ENCODE results near the gene ARHGEF2. TPM values are rescaled to one million over a fixed set of nuclear protein-coding genes. Genes with fewer than 3 reads are reported as not detected.

ARHGEF2 gene
- total and polyA plus RNA-seq, 2 donors from 2014 or later = 32.3 to 99.6 TPM

- peaks cover 8 to 43% (median 19%) of the 10 kb centered on the region in 3 donors for H3K4me1 ChIP-seq (ENCODE audit: control insufficient read depth in 2 of 3, insufficient read depth in 2 of 3, low read depth in 1 of 3, low read length in 3 of 3)
- no peak for TF ChIP-seq CTCF (IDR thresholded peaks at IDR 0.05; ENCODE audit: borderline replicate concordance, extremely low read depth, insufficient read depth)
- H3K27me3 ChIP-seq (ENCODE audit: control insufficient read depth, insufficient read depth, low read length) = no peaks in the 10 kb centered on the region
- intact Hi-C loops (cut with DNase I) = no loop called here
- H3K9ac ChIP-seq (ENCODE audit: low read length in 3 of 3) = no peak overlapping the region
- H3K27ac ChIP-seq (ENCODE audit: low read depth in 2 of 2, low read length in 2 of 2) = peak overlapping the region; percentile 32 to 86
- FAIRE-seq = no peak
- H3K9me3 ChIP-seq (ENCODE audit: control insufficient read depth in 2 of 3, insufficient read depth in 1 of 3, low read length in 3 of 3) = no peaks in the 10 kb centered on the region
- peaks cover 3 to 4% (median 4%) of the 10 kb centered on the region in 3 donors for H3K36me3 ChIP-seq (ENCODE audit: control insufficient read depth in 2 of 3, insufficient read depth in 3 of 3, low read length in 3 of 3)
- no peak for DNase-seq
- no peak overlapping the region for H3K4me3 ChIP-seq (ENCODE audit: low read length in 3 of 3)
These were observed 10.3 kb downstream of the ARHGEF2 start for GRCh38 chr1:155968051-155968400.

GRCh38 chr1:155967341-155968050 lies 10.9 kb downstream of the ARHGEF2 start:
- Histone ChIP-seq H3K9ac (ENCODE audit: low read length in 3 of 3) (peak overlapping the region in 1 of 3 donors; percentile 67), H3K9me3 (ENCODE audit: control insufficient read depth in 2 of 3, insufficient read depth in 1 of 3, low read length in 3 of 3) (no peaks in the 10 kb centered on the region), H3K36me3 (ENCODE audit: control insufficient read depth in 2 of 3, insufficient read depth in 3 of 3, low read length in 3 of 3) (peaks cover 3 to 9% (median 6%) of the 10 kb centered on the region in 3 donors), H3K27me3 (ENCODE audit: control insufficient read depth, insufficient read depth, low read length) (no peaks in the 10 kb centered on the region), H3K4me3 (ENCODE audit: low read length in 3 of 3) (no peak overlapping the region), H3K4me1 (ENCODE audit: control insufficient read depth in 2 of 3, insufficient read depth in 2 of 3, low read depth in 1 of 3, low read length in 3 of 3) (peaks cover 8 to 47% (median 19%) of the 10 kb centered on the region in 3 donors), H3K27ac (ENCODE audit: low read depth in 2 of 2, low read length in 2 of 2) (peak overlapping the region; percentile 82 to 86)
- DNase-seq (peak in 4 of 5 donors; percentile 41 to 79 (median 65)), FAIRE-seq (no peak)
- intact Hi-C loops (cut with DNase I) = no loop called here
- no peak for TF ChIP-seq CTCF (IDR thresholded peaks at IDR 0.05; ENCODE audit: borderline replicate concordance, extremely low read depth, insufficient read depth)

- FAIRE-seq (no peak), DNase-seq (no peak)
- no peaks in the 10 kb centered on the region for H3K9me3 ChIP-seq (ENCODE audit: control insufficient read depth in 2 of 3, insufficient read depth in 1 of 3, low read length in 3 of 3)
- H3K36me3 ChIP-seq (ENCODE audit: control insufficient read depth in 2 of 3, insufficient read depth in 3 of 3, low read length in 3 of 3) = peaks cover 3 to 12% (median 9%) of the 10 kb centered on the region in 3 donors
- H3K4me3 ChIP-seq (ENCODE audit: low read length in 3 of 3) = no peak overlapping the region
- peaks cover 8 to 43% (median 17%) of the 10 kb centered on the region in 3 donors for H3K4me1 ChIP-seq (ENCODE audit: control insufficient read depth in 2 of 3, insufficient read depth in 2 of 3, low read depth in 1 of 3, low read length in 3 of 3)
- peak overlapping the region in 1 of 3 donors; percentile 67 for H3K9ac ChIP-seq (ENCODE audit: low read length in 3 of 3)
- H3K27ac ChIP-seq (ENCODE audit: low read depth in 2 of 2, low read length in 2 of 2) = peak overlapping the region; percentile 82 to 86
- no peak for TF ChIP-seq CTCF (IDR thresholded peaks at IDR 0.05; ENCODE audit: borderline replicate concordance, extremely low read depth, insufficient read depth)
- no peaks in the 10 kb centered on the region for H3K27me3 ChIP-seq (ENCODE audit: control insufficient read depth, insufficient read depth, low read length)
- intact Hi-C loops (cut with DNase I) = no loop called here
These were observed 11.6 kb downstream of the ARHGEF2 start for GRCh38 chr1:155966750-155967149.

All from kidney (tissue), 14 donors.